ENCODE data around the gene CD300LF. TPM values are rescaled to one million over a fixed set of nuclear protein-coding genes. Genes with fewer than 3 reads are reported as not detected.

The CD300LF gene
- total RNA-seq, 1 experiment from 2014 or later, result not detected

GRCh38 chr17:74748529-74749278 lies 36.0 kb upstream of the CD300LF start, which contains the start of gene NHERF1:
TSS of gene NHERF1 (plus strand) at chr17:74748628. CDS start at chr17:74748847, 219 bp downstream.
- peaks cover 40% of the 10 kb centered on the region for H3K4me1 ChIP-seq (replicated peaks; ENCODE audit: insufficient read depth)

GRCh38 chr17:74748279-74748528 lies 35.5 kb upstream of the CD300LF start:
- no TSS peak for BruUV-seq (replicated peaks)
- H3K9me3 ChIP-seq (ENCODE audit: insufficient read depth, low read depth), result no peaks in the 10 kb centered on the region
- peaks cover 5% of the 10 kb centered on the region; the same call in 1 of the 2 replicates for H3K36me3 ChIP-seq (ENCODE audit: low read depth)
- H3K4me3 ChIP-seq, result peak overlapping the region; percentile 99; the same call in 1 of the 2 replicates
- no peaks in the 10 kb centered on the region for H3K27me3 ChIP-seq (ENCODE audit: insufficient read depth, low read depth)
- H3K9me2 ChIP-seq (ENCODE audit: insufficient read depth), result no peaks in the 10 kb centered on the region
- peak in 1 of 2 experiments; percentile 97 for DNase-seq
- CTCF ChIA-PET, result no interaction called here
- intact Hi-C loops (cut with micrococcal nuclease; ENCODE audit: unreplicated experiment), result no loop called here
- POLR2A ChIA-PET (ENCODE audit: unreplicated experiment), result interaction anchor here (0.6 kb wide), 1 partner anchor 10 kb away, joined by 4 read pairs; no protein-coding TSS in a partner anchor
- no peak for TF ChIP-seq CTCF (conservative IDR thresholded peaks at IDR 0.05)
- TF ChIP-seq EZH2 (IDR thresholded peaks at IDR 0.05; ENCODE audit: low read depth), result no peak
- H3K4me1 ChIP-seq (replicated peaks; ENCODE audit: insufficient read depth), result peaks cover 42% of the 10 kb centered on the region
- peak overlapping the region; percentile 74 for H2AFZ ChIP-seq
- no peak overlapping the region for H3K27ac ChIP-seq
- H4K20me1 ChIP-seq (ENCODE audit: insufficient read depth), result peaks cover 15% of the 10 kb centered on the region
- peaks cover 9% of the 10 kb centered on the region; the same call in 1 of the 2 replicates for H3F3A ChIP-seq (ENCODE audit: insufficient read depth, low read depth)
- peaks cover 44% of the 10 kb centered on the region for H3K79me2 ChIP-seq (ENCODE audit: low read depth)
- peak overlapping the region; percentile 69 for H3K4me2 ChIP-seq

More at GRCh38 chr17:74748529-74749278, 36.0 kb upstream of the CD300LF start, which contains the start of gene NHERF1:
- Histone ChIP-seq H3K9me2 (ENCODE audit: insufficient read depth) (no peaks in the 10 kb centered on the region), H3K4me2 (peak within 1 kb of the TSS; percentile 97), H3K9me3 (ENCODE audit: insufficient read depth, low read depth) (no peaks in the 10 kb centered on the region), H4K20me1 (ENCODE audit: insufficient read depth) (peaks cover 15% of the 10 kb centered on the region), H3F3A (ENCODE audit: insufficient read depth, low read depth) (peaks cover 9% of the 10 kb centered on the region; the same call in 1 of the 2 replicates), H2AFZ (peak within 1 kb of the TSS; percentile 94), H3K4me3 (peak within 1 kb of the TSS; percentile 99), H3K27ac (no peak within 1 kb of the TSS), H3K36me3 (ENCODE audit: low read depth) (peaks cover 5% of the 10 kb centered on the region; the same call in 1 of the 2 replicates), H3K79me2 (ENCODE audit: low read depth) (peaks cover 49% of the 10 kb centered on the region), H3K27me3 (ENCODE audit: insufficient read depth, low read depth) (no peaks in the 10 kb centered on the region)
- POLR2A ChIA-PET (ENCODE audit: unreplicated experiment), result interaction anchor here (0.6 to 1.2 kb wide), 3 partner anchors 11 to 123 kb away, joined by 4 to 7 read pairs (median 5); no protein-coding TSS in a partner anchor
- TF ChIP-seq CTCF (conservative IDR thresholded peaks at IDR 0.05), result 0 out of 2 replicates have a peak, but pooled peaks have one; percentile 29
- TF ChIP-seq EZH2 (IDR thresholded peaks at IDR 0.05; ENCODE audit: low read depth), result no peak
- TSS peak; percentile 67 for BruUV-seq (replicated peaks)
- intact Hi-C loops (cut with micrococcal nuclease; ENCODE audit: unreplicated experiment), result no loop called here
- DNase-seq, result peak; percentile 30 to 78
- CTCF ChIA-PET, result no interaction called here

- Histone ChIP-seq H3K27ac (no peak overlapping the region), H3K9me2 (ENCODE audit: insufficient read depth) (no peaks in the 10 kb centered on the region)
- intact Hi-C loops (cut with micrococcal nuclease; ENCODE audit: unreplicated experiment), result no loop called here
These were observed 34.2 kb upstream of the CD300LF start for GRCh38 chr17:74746922-74747321.

More at GRCh38 chr17:74746922-74747321, 34.2 kb upstream of the CD300LF start:
- TF ChIP-seq CTCF (conservative IDR thresholded peaks at IDR 0.05) (no peak), EZH2 (IDR thresholded peaks at IDR 0.05; ENCODE audit: low read depth) (no peak)
- H3K4me1 ChIP-seq (replicated peaks; ENCODE audit: insufficient read depth), result peaks cover 45% of the 10 kb centered on the region
- H4K20me1 ChIP-seq (ENCODE audit: insufficient read depth), result peaks cover 6% of the 10 kb centered on the region; the same call in 1 of the 2 replicates
- no peaks in the 10 kb centered on the region for H3K36me3 ChIP-seq (ENCODE audit: low read depth)
- no peak overlapping the region for H3K4me2 ChIP-seq
- H3K27me3 ChIP-seq (ENCODE audit: insufficient read depth, low read depth), result no peaks in the 10 kb centered on the region
- peaks cover 32% of the 10 kb centered on the region for H3K79me2 ChIP-seq (ENCODE audit: low read depth)
- no peak for DNase-seq
- no peaks in the 10 kb centered on the region for H3K9me3 ChIP-seq (ENCODE audit: insufficient read depth, low read depth)
- ChIA-PET CTCF (interaction anchor here (0.7 to 1.6 kb wide), 3 partner anchors 10 to 115 kb away, joined by 8 to 17 read pairs (median 12); no protein-coding TSS in a partner anchor), POLR2A (ENCODE audit: unreplicated experiment) (no interaction called here)
- H2AFZ ChIP-seq, result no peak overlapping the region
- no peak overlapping the region for H3K4me3 ChIP-seq
- BruUV-seq (replicated peaks), result no TSS peak
- H3F3A ChIP-seq (ENCODE audit: insufficient read depth, low read depth), result peaks cover 9% of the 10 kb centered on the region; the same call in 1 of the 2 replicates
